Measurements from ENCODE around the gene CADPS2.

DNA sequence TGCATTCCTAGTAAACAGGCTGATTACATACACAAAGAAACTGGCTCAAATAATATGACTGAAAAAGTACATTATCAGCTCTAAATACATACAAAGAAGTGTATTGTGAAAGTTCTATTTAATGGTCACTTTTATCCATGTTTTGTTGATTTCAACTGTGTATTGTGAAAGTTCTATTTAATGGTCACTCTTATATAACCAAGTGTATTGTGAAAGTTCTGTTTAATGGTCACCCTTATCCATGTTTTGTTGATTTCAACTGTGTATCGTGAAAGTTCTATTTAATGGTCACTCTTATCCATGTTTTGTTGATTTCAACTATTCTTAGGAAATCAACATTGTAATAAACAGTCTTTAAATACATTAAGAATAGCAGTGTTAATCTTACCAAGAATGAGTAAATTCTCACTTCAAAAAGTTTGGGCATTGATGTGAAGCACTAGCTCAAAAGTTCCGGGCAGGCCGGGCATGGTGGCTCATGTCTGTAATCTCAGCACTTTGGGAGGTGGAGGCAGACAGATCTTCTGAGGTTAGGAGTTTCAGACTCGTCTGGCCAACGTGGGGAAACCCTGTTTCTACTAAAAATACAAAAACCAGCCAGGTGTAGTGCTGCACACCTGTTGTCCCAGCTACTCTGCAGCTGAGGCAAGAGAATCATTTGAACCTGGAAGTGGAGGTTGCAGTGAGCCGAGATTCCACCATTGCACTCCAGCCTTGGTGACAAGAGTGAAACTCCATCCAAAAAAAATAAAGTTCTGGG is 546.9 kb downstream of the CADPS2 start:
- TF ChIP-seq, protein P1, sequence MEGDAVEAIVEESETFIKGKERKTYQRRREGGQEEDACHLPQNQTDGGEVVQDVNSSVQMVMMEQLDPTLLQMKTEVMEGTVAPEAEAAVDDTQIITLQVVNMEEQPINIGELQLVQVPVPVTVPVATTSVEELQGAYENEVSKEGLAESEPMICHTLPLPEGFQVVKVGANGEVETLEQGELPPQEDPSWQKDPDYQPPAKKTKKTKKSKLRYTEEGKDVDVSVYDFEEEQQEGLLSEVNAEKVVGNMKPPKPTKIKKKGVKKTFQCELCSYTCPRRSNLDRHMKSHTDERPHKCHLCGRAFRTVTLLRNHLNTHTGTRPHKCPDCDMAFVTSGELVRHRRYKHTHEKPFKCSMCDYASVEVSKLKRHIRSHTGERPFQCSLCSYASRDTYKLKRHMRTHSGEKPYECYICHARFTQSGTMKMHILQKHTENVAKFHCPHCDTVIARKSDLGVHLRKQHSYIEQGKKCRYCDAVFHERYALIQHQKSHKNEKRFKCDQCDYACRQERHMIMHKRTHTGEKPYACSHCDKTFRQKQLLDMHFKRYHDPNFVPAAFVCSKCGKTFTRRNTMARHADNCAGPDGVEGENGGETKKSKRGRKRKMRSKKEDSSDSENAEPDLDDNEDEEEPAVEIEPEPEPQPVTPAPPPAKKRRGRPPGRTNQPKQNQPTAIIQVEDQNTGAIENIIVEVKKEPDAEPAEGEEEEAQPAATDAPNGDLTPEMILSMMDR (IDR thresholded peaks at IDR 0.05; ENCODE audit: insufficient read depth, low read length), result no peak
- no peak for TF ChIP-seq POLR2AphosphoS5 (IDR thresholded peaks at IDR 0.05; ENCODE audit: low read depth)
- TF ChIP-seq, protein P2, sequence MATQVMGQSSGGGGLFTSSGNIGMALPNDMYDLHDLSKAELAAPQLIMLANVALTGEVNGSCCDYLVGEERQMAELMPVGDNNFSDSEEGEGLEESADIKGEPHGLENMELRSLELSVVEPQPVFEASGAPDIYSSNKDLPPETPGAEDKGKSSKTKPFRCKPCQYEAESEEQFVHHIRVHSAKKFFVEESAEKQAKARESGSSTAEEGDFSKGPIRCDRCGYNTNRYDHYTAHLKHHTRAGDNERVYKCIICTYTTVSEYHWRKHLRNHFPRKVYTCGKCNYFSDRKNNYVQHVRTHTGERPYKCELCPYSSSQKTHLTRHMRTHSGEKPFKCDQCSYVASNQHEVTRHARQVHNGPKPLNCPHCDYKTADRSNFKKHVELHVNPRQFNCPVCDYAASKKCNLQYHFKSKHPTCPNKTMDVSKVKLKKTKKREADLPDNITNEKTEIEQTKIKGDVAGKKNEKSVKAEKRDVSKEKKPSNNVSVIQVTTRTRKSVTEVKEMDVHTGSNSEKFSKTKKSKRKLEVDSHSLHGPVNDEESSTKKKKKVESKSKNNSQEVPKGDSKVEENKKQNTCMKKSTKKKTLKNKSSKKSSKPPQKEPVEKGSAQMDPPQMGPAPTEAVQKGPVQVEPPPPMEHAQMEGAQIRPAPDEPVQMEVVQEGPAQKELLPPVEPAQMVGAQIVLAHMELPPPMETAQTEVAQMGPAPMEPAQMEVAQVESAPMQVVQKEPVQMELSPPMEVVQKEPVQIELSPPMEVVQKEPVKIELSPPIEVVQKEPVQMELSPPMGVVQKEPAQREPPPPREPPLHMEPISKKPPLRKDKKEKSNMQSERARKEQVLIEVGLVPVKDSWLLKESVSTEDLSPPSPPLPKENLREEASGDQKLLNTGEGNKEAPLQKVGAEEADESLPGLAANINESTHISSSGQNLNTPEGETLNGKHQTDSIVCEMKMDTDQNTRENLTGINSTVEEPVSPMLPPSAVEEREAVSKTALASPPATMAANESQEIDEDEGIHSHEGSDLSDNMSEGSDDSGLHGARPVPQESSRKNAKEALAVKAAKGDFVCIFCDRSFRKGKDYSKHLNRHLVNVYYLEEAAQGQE (IDR thresholded peaks at IDR 0.05; ENCODE audit: insufficient replicate concordance, low read depth), result no peak

Data from HL-60 (cell line).